ENCODE results near the gene RAB9A. TPM values are rescaled to one million over a fixed set of nuclear protein-coding genes. Genes with fewer than 3 reads are reported as not detected.

RAB9A gene
- total RNA-seq (ENCODE audit: low replicate concordance) = 15.3 and 26.2 TPM in 2 replicates

DNA sequence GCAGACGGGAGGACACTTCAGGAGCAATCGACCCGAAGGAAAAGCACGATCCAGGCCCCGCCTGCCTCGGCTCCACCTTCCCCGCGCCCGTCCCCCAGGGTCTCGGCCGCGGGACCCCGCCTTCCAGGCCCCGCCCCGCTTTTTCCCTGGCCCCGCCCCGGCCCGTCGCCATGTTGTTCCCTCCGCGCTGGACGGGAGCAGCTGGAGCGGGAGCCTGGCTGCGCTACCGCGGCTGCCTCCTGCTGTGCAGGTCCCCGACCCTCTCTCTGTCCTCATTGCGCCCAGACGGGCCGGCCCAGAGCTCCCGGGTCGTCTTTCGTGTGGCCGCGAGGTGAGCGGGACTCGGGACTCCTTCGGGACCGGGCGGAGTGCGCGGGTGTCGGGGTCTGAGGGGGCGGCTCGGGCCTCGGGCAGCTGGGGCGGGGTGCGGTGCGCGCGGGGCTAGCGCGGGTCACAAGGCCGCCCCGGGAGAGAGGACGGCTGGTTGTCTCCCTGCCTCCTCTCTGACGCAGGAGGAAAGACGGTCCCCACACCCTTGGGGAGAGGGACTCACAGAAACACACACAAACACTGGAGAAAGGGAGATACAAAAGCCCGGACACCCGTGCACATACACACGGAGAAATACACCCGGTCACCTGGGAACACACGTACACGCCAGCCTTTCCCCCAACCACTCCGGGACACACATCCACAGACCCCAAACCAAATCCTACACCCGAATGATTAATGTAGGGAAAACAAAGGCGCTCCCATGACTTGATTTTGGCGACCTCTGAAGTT is at the start of gene RAB9A:
TSS of gene RAB9A (plus strand) at position 171 of the 783 bp plus-strand sequence. CDS start 19,619 bp downstream, outside the sequence.

GRCh38 chrX:13652850-13653693 is 35.9 kb upstream of the RAB9A start, which contains the start of gene TCEANC:
Gene TCEANC (plus strand): TSS chrX:13653141. CDS start chrX:13662509, 9,368 bp downstream.

DNA sequence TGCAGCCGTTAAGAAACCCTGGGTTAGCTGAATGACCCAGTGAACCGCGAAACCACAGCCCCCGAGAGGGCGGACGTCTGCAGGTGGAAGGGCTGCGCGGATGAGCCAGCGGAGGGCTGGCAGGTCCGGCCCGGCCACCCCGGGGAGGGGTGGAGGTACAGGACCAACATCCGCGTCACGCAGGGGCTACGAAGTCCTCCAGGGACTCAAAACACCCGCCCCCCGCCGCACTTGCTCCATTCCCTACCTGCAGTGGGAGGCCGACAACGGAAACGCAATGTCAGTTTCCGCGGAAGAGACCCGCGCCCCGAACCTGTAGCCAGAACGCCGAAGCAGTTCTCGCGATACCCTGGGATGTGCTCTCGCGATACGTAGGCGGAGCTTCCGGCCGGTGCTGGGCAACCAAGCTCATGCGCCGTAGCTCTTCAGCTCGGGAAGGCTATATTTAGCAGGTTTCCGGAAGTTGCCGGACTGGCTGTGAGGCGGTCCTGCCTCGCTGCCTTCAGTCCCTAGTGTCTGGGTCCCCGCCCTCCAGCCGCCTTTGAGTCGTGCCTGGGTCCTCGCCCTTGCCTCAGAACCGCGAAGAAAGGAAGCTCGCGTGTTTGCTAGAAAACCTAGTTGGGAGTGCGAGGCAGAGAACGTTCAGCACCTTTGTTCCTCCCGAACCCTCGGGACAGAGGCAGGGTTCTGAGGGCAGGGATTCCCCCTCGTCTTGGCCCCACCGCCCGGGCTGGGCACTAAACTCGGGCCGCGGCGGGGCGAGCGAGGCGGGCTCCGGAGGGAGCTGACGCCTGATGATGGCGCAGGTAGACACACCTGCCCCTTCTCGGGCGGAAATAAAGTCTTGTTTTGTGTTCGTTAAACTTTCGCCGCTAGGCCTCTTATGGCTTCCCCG is 45.6 kb downstream of the RAB9A start, which contains the start of the genes OFD1 and TRAPPC2:
TSS of gene OFD1 (plus strand) at position 471 of the 895 bp plus-strand sequence. CDS start at position 795, 324 bp downstream.
TSS of gene TRAPPC2 (minus strand) at position 343 of the 895 bp plus-strand sequence. CDS start 14,657 bp downstream, outside the sequence.

Other genes starting within 250 kb of the RAB9A start
- 0.70 TPM in 1 of 2 replicates, not detected in the other for gene EGFL6, start 119.5 kb upstream of the RAB9A start, total RNA-seq (ENCODE audit: low replicate concordance)
- gene TCEANC, start 36.0 kb upstream of the RAB9A start, total RNA-seq (ENCODE audit: low replicate concordance) = 1.8 and 7.3 TPM in 2 replicates
- 8.5 and 10.9 TPM in 2 replicates for gene TRAPPC2, start 45.5 kb downstream of the RAB9A start, total RNA-seq (ENCODE audit: low replicate concordance)
- 4.4 and 7.5 TPM in 2 replicates for gene OFD1, start 45.6 kb downstream of the RAB9A start, total RNA-seq (ENCODE audit: low replicate concordance)
- gene GPM6B, start 128.0 kb downstream of the RAB9A start, total RNA-seq (ENCODE audit: low replicate concordance) = 0.38 and 0.70 TPM in 2 replicates